Effector memory CD4-positive, alpha-beta T cell (primary cell): Measurements from ENCODE around the gene KIF12.

Source experiments
- DNase-seq, 3 donors: peaks; one replicate each; pipeline ENCODE4 v3.0.0-alpha.2; 2020
- H3K27ac ChIP-seq: 2 replicates; pipeline ENCODE4 v1.7.0; 2013; ENCODE audit warnings: mild to moderate bottlenecking, low read length, moderate library complexity; ENCODE audit not compliant: insufficient read depth, poor library complexity, severe bottlenecking
- H3K27me3 ChIP-seq: replicated peaks from 2 replicates; pipeline ENCODE4 v1.7.0; 2013; ENCODE audit warnings: mild to moderate bottlenecking, low read length; ENCODE audit not compliant: insufficient read depth, control insufficient read depth, poor library complexity, severe bottlenecking
- H3K36me3 ChIP-seq: 2 replicates; pipeline ENCODE4 v1.7.0; 2013; ENCODE audit warnings: mild to moderate bottlenecking, low read length, moderate library complexity; ENCODE audit not compliant: control insufficient read depth, insufficient read depth
- H3K4me1 ChIP-seq: 2 replicates; pipeline ENCODE4 v1.7.0; 2013; ENCODE audit warnings: low read length, mild to moderate bottlenecking; ENCODE audit not compliant: control insufficient read depth, insufficient read depth, poor library complexity, severe bottlenecking
- H3K4me3 ChIP-seq: 2 replicates; pipeline ENCODE4 v1.7.0; 2013; ENCODE audit warnings: low read length, low read depth, mild to moderate bottlenecking; ENCODE audit not compliant: insufficient read depth, poor library complexity, severe bottlenecking
- H3K9me3 ChIP-seq: 2 replicates; pipeline ENCODE4 v1.7.0; 2013; ENCODE audit warnings: mild to moderate bottlenecking, low read length, moderate library complexity; ENCODE audit not compliant: control insufficient read depth

KIF12 gene

DNA sequence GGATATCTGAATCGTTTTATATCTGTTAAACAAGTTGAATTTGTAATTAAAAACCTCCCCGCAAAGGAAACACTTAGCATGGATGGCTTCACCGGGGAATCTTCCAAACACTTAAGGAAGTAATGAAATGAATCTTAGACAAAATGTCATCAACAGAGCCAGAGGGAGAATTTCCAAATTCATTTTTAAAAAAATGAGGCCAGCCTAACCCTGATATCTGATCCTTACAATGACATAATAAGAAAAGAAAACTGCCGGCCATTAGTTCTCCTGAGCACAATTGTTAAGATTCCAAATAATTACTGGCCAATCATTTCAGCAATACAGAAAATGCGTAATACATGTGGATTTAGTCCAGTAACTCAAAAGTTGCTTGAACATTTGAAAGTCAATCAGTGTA is 6.1 kb upstream of the KIF12 start:
- H3K27ac ChIP-seq = no peak overlapping the region
- H3K27me3 ChIP-seq = no peaks in the 10 kb centered on the region
- H3K36me3 ChIP-seq = no peaks in the 10 kb centered on the region

DNA sequence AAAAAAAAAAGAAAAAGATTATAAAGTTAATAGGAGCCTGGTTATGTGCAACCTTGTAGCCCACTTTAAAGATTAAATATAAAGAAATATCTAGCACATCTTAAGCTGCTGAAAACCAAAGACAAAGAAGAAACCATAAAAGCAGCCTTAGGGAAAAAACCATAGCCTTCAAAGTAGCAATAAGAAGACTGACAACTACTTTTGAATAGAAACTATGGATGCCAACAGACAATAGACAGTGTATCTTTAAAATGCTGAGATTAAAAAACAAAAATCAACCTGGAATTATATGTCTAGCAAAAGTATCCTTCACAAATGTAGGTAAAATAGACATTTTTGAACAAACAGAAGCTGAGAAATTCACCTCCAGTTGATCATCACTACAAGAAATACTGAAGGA is 3.4 kb upstream of the KIF12 start:
- Histone ChIP-seq H3K9me3 (no peaks in the 10 kb centered on the region), H3K4me1 (no peaks in the 10 kb centered on the region), H3K27ac (no peak overlapping the region), H3K27me3 (peaks cover 5% of the 10 kb centered on the region), H3K4me3 (no peak overlapping the region), H3K36me3 (no peaks in the 10 kb centered on the region)
- DNase-seq = no peak

More for the DNA sequence above, 6.1 kb upstream of the KIF12 start:
- no peaks in the 10 kb centered on the region for H3K9me3 ChIP-seq
- no peak for DNase-seq
- no peak overlapping the region for H3K4me3 ChIP-seq
- H3K4me1 ChIP-seq = no peaks in the 10 kb centered on the region

DNA sequence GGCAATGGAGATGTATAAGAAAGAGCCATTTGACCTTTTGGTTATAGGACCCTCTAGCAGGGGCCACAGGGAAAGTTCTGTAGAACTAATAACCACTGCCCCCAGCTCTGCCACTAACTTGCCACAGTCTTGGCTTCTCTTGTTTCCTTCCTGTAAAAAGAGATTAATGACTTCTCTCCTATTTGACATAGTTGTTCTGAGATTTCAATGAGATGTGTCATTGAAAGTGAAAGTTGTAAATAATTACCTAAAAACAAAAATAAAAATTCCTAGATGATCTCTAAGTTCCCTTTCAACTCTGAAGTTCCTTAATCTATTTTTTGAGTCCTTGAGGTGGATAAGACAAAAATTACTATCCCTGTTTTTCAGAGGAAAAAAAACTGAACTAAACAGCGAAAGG is 1.4 kb upstream of the KIF12 start:
- Histone ChIP-seq H3K4me1 (no peaks in the 10 kb centered on the region), H3K27me3 (peaks cover 14% of the 10 kb centered on the region), H3K36me3 (no peaks in the 10 kb centered on the region), H3K27ac (no peak overlapping the region), H3K4me3 (no peak overlapping the region), H3K9me3 (no peaks in the 10 kb centered on the region)
- no peak for DNase-seq

DNA sequence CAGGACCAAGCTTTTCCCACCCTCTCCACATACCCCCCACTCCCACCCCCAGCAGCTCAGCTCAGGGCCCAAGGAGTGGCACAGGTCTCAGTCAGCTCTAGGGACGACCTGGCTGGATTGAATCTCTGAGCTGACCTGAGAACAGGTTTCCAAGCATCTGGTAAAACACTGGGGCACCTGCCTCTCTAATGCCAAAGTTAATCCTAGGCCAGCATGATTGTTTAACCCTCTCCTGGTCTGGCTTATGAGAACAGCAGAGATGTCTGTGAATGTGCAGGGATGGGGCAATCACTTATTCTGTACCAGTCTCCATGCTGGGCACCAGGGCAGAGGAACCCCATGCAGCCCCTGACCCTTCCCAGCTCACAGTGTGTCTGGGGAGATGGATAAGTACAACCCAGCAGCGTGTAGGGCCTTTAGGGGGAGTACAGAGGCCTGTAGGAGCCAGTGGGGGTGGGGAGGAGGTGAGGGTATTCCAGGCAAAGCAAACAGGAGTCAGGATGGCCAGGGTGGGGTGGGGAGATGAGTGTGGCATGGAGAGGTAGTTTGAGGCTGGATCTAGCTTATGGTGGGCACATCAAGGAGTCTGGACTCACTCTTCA is 678 bp upstream of the KIF12 start:
- no peak for DNase-seq
- no peaks in the 10 kb centered on the region for H3K36me3 ChIP-seq
- no peaks in the 10 kb centered on the region for H3K9me3 ChIP-seq
- H3K27ac ChIP-seq = no peak overlapping the region
- H3K27me3 ChIP-seq = peaks cover 14% of the 10 kb centered on the region
- no peaks in the 10 kb centered on the region for H3K4me1 ChIP-seq
- no peak overlapping the region for H3K4me3 ChIP-seq

DNA sequence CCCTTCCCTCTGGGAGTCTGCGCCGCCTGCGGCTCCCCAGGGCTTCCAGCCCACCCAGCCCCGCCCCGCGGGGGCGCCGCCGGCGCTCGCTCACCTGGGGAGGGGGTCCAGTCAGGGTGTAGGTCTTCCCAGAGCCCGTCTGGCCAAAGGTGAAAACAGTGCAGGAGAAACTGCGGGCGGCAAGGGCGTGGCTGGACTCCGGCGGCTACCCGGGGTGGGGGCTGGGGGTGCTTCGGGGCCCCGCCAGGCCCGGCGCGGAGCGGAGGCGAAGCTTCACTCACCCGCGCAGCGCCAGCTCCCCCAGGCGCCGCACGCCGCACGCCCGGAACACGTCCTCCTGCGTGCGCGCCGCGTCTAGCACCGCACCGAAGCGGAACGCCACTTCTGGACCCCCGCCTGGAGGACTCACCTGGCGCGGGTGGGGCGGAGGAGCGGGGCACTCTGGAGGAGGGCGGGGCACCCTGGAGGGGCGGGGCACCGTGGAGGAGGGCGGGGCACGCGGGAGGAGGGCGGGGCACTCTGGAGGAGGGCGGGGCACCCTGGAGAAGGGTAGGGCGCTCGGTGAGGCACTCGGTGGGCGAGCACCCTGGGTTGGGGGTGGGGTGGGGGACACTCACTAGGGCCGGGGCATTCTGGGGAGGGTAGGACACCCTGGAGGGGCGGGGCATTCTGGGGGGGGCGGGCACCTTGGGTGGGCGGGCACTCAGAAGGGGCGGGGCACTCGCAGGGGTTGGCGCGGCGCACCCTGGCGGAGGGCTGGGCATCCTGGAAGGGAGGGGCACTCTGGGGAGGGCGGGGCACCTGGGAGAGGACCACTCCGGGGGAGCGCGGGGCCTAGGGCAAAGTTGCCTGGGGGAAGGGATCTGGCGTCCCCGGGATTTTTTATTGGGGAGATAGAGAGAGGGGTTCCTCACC is 814 bp downstream of the KIF12 start:
- no peak overlapping the region for H3K4me3 ChIP-seq
- no peak for DNase-seq
- no peak overlapping the region for H3K27ac ChIP-seq
- no peaks in the 10 kb centered on the region for H3K9me3 ChIP-seq
- no peaks in the 10 kb centered on the region for H3K36me3 ChIP-seq
- H3K4me1 ChIP-seq = no peaks in the 10 kb centered on the region
- peaks cover 14% of the 10 kb centered on the region for H3K27me3 ChIP-seq

DNA sequence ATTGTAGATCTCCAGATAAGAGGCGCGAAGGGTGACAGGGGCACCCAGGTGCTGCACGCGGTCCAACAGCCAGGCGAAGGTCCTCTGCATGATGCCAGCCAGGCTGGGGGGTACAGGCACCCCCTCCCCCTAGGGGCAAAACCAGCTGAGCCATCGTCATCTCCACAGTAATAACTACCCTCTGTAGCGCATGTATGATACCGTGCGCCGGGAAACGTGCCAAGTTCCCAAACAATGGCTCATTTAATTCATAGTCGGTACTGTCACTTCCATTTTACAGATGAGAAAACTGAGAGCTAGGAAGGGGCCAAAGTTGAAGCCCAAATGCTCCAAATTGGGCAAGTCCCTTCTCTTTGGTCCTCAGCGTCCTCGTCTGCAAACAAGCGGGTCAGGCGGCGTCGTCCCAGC is 1.5 kb downstream of the KIF12 start:
- Histone ChIP-seq H3K4me3 (no peak overlapping the region), H3K36me3 (no peaks in the 10 kb centered on the region), H3K4me1 (no peaks in the 10 kb centered on the region), H3K27ac (no peak overlapping the region), H3K9me3 (no peaks in the 10 kb centered on the region), H3K27me3 (peaks cover 14% of the 10 kb centered on the region)
- DNase-seq = no peak

DNA sequence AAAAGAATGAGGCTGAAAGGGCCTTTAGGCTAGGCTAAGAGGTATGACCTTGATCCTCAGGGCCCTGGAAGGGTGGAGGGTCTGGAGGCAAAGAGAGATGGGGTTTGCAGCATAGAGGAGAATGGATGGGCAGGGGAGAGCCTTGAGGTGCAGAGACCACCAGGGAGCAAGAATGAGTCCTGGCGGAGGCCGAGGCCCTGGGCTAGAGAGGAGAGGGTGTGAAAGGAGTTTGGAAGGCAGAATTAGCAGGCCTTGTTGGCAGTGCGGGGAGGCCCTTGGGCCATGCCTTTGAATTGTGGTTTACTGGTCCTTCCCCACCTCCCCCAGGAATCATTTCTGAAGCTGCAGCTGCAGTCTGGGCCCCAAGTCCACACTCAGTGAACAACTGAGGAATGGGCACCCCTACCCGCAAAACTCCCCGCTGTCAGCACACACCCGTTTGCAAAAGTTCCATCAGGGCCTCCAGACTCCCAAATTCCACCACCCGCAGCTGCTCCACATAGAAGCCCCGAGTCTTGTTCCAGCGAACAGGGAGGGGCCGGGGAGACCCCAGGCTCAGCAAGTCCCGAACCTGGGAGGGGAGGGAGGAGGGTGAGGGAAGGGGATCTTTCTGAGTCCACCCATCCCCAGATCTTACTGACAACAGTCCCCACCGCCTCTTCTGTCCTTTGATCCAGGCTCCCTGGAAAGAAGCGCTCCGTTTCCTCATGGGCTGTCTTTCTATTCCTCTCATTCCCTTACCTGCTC is 2.1 kb downstream of the KIF12 start:
- no peaks in the 10 kb centered on the region for H3K36me3 ChIP-seq
- peaks cover 14% of the 10 kb centered on the region for H3K27me3 ChIP-seq
- no peaks in the 10 kb centered on the region for H3K4me1 ChIP-seq
- DNase-seq = no peak
- no peak overlapping the region for H3K27ac ChIP-seq
- H3K4me3 ChIP-seq = no peak overlapping the region
- no peaks in the 10 kb centered on the region for H3K9me3 ChIP-seq

DNA sequence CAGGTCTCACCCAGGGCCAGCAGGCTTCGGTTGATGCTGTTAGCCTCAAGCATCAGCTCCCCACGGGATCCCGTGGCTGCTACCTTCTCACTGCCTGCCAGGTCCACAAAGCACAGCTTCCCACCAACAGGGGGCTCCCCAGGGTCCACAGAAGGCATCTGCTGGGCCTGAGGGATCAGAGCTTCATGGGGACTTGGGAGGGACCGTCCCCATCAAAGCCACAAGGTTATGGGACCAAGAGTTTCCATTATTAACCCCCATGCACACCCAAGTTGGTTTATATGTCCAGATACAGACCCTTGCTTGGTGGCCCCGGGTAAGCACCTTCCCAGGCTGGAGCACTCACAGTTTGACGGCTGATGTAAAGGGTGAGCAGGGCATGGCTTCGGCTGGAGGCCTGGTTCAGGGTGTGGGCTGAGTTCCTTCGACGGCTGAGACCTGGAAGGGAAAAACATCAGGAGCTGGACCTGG is 3.0 kb downstream of the KIF12 start:
- no peaks in the 10 kb centered on the region for H3K9me3 ChIP-seq
- no peaks in the 10 kb centered on the region for H3K36me3 ChIP-seq
- H3K27ac ChIP-seq = no peak overlapping the region
- DNase-seq = no peak
- H3K4me3 ChIP-seq = no peak overlapping the region
- peaks cover 14% of the 10 kb centered on the region for H3K27me3 ChIP-seq
- no peaks in the 10 kb centered on the region for H3K4me1 ChIP-seq

DNA sequence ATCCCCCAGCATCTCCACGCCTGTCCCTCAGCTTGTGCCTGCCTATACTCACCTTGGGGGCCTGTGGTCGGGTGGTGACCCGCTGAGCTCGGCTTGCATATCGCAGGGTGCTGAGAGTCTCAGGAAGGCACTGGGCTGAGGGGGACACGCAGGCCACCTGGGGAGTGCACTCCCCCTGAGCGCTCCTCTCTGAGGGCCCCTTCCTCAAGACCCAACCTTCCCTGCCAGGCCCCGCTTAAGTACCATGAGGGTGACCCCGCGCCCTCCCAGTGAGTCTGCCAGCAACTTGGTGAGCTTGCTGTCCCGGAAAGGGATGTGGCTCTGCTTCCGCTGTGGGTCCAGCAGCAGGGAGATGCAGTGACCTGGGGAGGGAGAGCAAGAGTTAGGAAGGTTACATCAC is 4.1 kb downstream of the KIF12 start:
- Histone ChIP-seq H3K4me1 (no peaks in the 10 kb centered on the region), H3K9me3 (no peaks in the 10 kb centered on the region), H3K4me3 (no peak overlapping the region), H3K27me3 (peaks cover 14% of the 10 kb centered on the region), H3K27ac (no peak overlapping the region), H3K36me3 (no peaks in the 10 kb centered on the region)
- no peak for DNase-seq
